Mucosa of descending colon (tissue), 3 donors: Measurements from ENCODE around the gene CAMK2N2. TPM values are rescaled to one million over a fixed set of nuclear protein-coding genes. Genes with fewer than 3 reads are reported as not detected.

Source experiments
- ATAC-seq: fragments of 200-7000 bp; cut with Tn5 transposase; one replicate; pipeline ENCODE4 v1.9.1; 2020; ENCODE audit warnings: mild to moderate bottlenecking, moderate library complexity
- DNase-seq, 3 donors: peaks; one replicate each; pipeline ENCODE4 v3.0.0-alpha.2; 2020
- H3K36me3 ChIP-seq: fragments of 200-600 bp; one replicate; pipeline ENCODE4 v1.8.0; 2021; ENCODE audit warnings: low read depth, mild to moderate bottlenecking
- H3K4me1 ChIP-seq: fragments of 200-600 bp; one replicate; pipeline ENCODE4 v1.8.0; 2021; ENCODE audit warnings: low read depth, mild to moderate bottlenecking
- H3K4me3 ChIP-seq: fragments of 200-600 bp; one replicate; pipeline ENCODE4 v1.8.0; 2021; ENCODE audit warnings: mild to moderate bottlenecking
- H3K9me3 ChIP-seq: fragments of 200-600 bp; one replicate; pipeline ENCODE4 v1.8.0; 2021; ENCODE audit warnings: mild to moderate bottlenecking
- CTCF ChIP-seq: fragments of 200-600 bp; IDR thresholded peaks from one replicate; pipeline ENCODE4 v1.8.0; 2022; ENCODE audit warnings: antibody characterized with exemption, mild to moderate bottlenecking
- intact Hi-C, 2 donors: fragments of 100-400 bp; cut with DNase I in 1 of 2; cut with micrococcal nuclease in 1 of 2; formaldehyde crosslinking; loops; one replicate each; pipeline versions ENCODE4 v1.11.0 to v1.11.1; 2022; cut with DNase I, micrococcal nuclease
- total RNA-seq, 3 donors: library from RNA; stranded (reverse); fragmentation: NEBNext Ultra II Directional in 2 of 3; extraction: Animal tissue kit (Norgen Biotek cat#: 25700) in 2 of 3; gene quantifications; one replicate each; pipeline versions ENCODE4 v1.2.1 to v1.2.4, GENCODE V29; 2021 to 2023
- donor health status: DM: no; HTN: no; CAD: no; lungs with moderate emphysema.
- donor health status: DM: no; HTN: no; CAD: no.
- donor health status: DM: no; HTN: yes; CAD: no.

CAMK2N2 gene
- total RNA-seq, 3 donors from 2014 or later, result 0.95 TPM; not detected in 2

DNA sequence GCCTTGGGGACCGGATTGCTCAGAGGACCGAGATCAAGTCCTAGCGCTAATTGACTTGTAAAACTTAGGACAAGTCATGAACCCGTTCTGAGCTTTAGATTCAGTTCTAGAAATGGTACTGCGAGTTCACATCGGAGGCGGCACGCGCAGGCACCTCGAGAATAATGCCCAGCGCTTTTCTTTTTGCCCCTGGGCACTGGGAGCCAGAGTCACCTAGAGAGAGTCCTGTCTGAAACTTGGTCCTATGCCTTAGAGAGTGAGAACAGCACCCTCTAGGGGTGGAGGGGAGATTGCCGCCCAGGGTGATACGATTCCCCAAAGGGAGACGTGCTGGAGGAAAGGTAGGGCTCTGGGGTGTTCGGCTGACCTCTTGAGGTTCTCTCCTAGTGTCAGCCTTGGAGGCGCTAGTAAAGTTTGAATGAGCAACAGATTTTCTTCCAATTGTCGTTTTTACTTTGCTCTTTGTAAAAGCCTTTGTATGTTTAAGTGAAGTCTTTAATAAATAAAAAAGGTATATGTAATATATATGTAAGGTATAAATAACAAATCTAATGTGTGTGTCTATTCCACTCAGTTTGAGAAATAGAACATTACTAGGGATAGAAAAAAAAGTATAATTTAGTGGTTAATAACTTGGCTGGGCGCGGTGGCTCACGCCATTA is 11.1 kb downstream of the CAMK2N2 start:
- intact Hi-C loops, result loop anchor here in 1 of 2 donors (10.0 kb wide), 1 partner anchor 355 kb away; no protein-coding TSS in a partner anchor
- peak; percentile 92 for TF ChIP-seq CTCF
- peak overlapping the region; percentile 87 for H3K4me3 ChIP-seq
- H3K9me3 ChIP-seq, result no peaks in the 10 kb centered on the region
- H3K4me1 ChIP-seq, result peaks cover 8% of the 10 kb centered on the region
- no peaks in the 10 kb centered on the region for H3K36me3 ChIP-seq
- ATAC-seq (peak; percentile 79), DNase-seq (peak; percentile 87 to 99 (median 92))

GRCh38 chr3:184249412-184250166 is 11.8 kb downstream of the CAMK2N2 start, which contains the start of gene EEF1AKMT4:
TSS of gene EEF1AKMT4 (plus strand) at chr3:184249672. CDS start at chr3:184249695, 23 bp downstream.
- intact Hi-C loops, result loop anchor here in 1 of 2 donors (10.0 kb wide), 1 partner anchor 355 kb away; no protein-coding TSS in a partner anchor
- no peaks in the 10 kb centered on the region for H3K9me3 ChIP-seq
- peak within 1 kb of the TSS; percentile 87 for H3K4me3 ChIP-seq
- peaks cover 8% of the 10 kb centered on the region for H3K4me1 ChIP-seq
- ATAC-seq (peak; percentile 96), DNase-seq (peak; percentile 97 to 98 (median 97))
- H3K36me3 ChIP-seq, result no peaks in the 10 kb centered on the region
- peak; percentile 66 for TF ChIP-seq CTCF

DNA sequence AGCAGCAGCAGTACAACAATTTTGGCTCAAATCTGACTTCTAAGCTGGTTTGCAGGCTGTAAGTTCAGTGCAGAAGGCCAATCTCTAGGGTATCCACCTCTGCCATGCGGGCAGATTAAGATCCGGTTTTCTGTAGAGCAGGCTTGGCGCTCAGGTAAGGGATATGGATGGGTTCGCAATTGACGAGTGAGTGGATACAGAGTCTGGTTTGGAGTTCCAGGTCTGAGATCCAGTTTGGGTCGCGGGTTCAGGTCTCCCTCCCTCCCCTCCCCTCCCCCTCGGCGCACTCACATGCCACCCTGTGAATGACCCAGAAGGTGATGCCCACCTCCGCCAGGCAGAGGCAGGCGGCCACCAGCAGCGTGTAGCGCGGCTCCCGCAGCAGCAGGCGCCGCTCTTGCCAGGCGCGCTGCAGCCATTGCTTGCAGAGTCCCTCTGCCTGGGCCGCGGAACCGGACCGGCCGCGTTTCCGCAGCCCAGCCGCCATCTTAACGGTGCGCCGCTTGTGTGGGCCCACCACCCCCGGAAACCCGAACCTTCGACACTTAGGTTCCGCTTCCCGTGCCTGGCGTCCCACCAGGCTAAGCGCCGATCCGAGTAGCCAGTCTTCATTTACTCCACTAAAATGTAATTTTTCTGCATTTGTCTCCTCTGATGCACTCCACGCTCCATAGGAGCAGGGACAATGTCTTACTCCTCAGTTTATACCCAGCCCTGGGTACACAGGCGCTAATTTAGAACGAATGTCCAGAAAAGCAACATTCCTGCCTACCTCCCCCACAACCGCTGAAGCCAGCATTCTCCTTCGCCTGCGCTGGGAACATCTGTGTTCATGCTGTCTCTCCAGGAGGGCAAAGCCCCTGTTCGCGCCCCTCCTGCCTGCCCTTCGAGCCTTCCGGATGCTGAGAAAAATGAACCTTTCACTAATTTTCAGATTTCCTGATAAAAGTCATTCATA is 12.6 kb downstream of the CAMK2N2 start, which contains the start of gene ALG3:
Gene ALG3, minus strand, starts transcription at position 509 of the 958 bp plus-strand sequence. Its CDS starts 22 bp downstream, at position 487.
- peak within 1 kb of the TSS; percentile 87 for H3K4me3 ChIP-seq
- peak; percentile 83 for ATAC-seq
- peak; percentile 88 to 91 (median 89) for DNase-seq
- peaks cover 8% of the 10 kb centered on the region for H3K4me1 ChIP-seq
- TF ChIP-seq CTCF, result no peak
- no peaks in the 10 kb centered on the region for H3K36me3 ChIP-seq
- intact Hi-C loops, result no loop called here
- no peaks in the 10 kb centered on the region for H3K9me3 ChIP-seq

- intact Hi-C loops, result no loop called here
- Histone ChIP-seq H3K36me3 (no peaks in the 10 kb centered on the region), H3K9me3 (no peaks in the 10 kb centered on the region), H3K4me3 (no peak overlapping the region), H3K4me1 (no peaks in the 10 kb centered on the region)
- no peak for ATAC-seq
- DNase-seq, result no peak
- no peak for TF ChIP-seq CTCF
Observed at GRCh38 chr3:184242297-184242685, 19.1 kb downstream of the CAMK2N2 start.
